HEK293T (cell line): ENCODE data around the gene HMGB1.
"Not testable (repeated sequence)": the region's sequence is repeated elsewhere in the genome, so short reads cannot be mapped to it uniquely, and the experiment has no call there.

ENCODE experiments used
- ARNT ChIP-seq: fragments of 450-650 bp; IDR thresholded peaks from 2 replicates; pipeline ENCODE4 v1.6.1; 2017; ENCODE audit warnings: mild to moderate bottlenecking
- BHLHE40 ChIP-seq: fragments of 450-650 bp; IDR thresholded peaks from 2 replicates; pipeline ENCODE4 v1.6.1; 2016; ENCODE audit warnings: mild to moderate bottlenecking, moderate library complexity, borderline replicate concordance
- ELF4 ChIP-seq: fragments of 450-650 bp; IDR thresholded peaks from 2 replicates; pipeline ENCODE4 v1.6.1; 2017; ENCODE audit warnings: antibody characterized with exemption
- FOXA1 ChIP-seq: fragments of 450-650 bp; IDR thresholded peaks from 2 replicates; pipeline ENCODE4 v1.6.1; 2016; ENCODE audit warnings: mild to moderate bottlenecking
- FOXM1 ChIP-seq: fragments of 450-650 bp; IDR thresholded peaks from 2 replicates; pipeline ENCODE4 v1.6.1; 2017; ENCODE audit warnings: mild to moderate bottlenecking, borderline replicate concordance
- LEF1 ChIP-seq: fragments of 450-650 bp; IDR thresholded peaks from 2 replicates; pipeline ENCODE4 v1.6.1; 2017; ENCODE audit warnings: mild to moderate bottlenecking, borderline replicate concordance

DNA sequence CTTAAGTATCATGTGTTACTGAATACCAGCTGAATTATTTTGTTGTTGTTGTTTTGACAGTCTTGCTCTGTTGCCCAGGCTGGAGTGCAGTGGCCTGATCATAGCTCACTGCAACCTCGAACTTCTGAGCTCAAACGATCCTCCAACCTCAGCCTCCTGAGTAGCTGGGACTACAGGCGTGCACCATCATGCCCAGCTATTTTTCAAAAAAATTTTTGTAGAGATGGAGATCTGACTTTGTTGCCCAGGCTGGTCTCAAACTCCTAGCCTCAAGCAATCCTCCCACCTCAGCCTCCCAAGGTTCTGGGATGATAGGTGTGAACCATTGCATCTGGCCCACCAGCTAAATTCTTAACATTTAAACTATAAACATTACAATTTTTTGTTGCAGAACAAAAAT is 22.2 kb downstream of the HMGB1 start:
- TF ChIP-seq FOXA1, BHLHE40, ARNT, FOXM1, ELF4, LEF1: not testable (repeated sequence)
